ENCODE measurements around the gene SARS1.
"Not testable (repeated sequence)": the region's sequence is repeated elsewhere in the genome, so short reads cannot be mapped to it uniquely, and the experiment has no call there.

SARS1 gene

GRCh38 chr1:109279615-109280278 is 66.0 kb downstream of the SARS1 start:
- DNase-seq, result no peak

DNA sequence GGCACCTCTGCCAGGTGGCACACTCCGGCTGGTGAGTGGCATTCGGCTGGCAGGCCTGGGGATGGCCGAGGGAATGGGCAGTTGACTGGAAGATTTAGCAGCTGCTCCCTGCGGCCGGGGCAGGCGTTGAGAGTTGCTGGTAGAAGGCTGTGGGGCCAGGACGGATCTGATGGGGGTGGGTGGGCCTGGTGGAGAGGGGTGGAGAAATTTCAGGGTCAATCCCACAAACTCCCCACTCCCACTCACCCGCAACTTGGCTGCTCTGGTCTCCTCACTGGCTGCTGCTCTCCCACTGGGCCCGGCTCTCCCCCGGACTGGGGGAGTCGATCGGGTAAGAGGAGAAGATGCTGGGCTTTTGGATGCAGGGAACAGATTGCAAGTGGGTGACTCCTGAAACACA is 67.1 kb downstream of the SARS1 start:
- DNase-seq, result no peak

- peak in 1 of 2 donors; percentile 13 for DNase-seq
Observed at GRCh38 chr1:109281680-109282496, 68.2 kb downstream of the SARS1 start.

GRCh38 chr1:109282497-109282951 is 68.8 kb downstream of the SARS1 start:
- no peak for DNase-seq

DNA sequence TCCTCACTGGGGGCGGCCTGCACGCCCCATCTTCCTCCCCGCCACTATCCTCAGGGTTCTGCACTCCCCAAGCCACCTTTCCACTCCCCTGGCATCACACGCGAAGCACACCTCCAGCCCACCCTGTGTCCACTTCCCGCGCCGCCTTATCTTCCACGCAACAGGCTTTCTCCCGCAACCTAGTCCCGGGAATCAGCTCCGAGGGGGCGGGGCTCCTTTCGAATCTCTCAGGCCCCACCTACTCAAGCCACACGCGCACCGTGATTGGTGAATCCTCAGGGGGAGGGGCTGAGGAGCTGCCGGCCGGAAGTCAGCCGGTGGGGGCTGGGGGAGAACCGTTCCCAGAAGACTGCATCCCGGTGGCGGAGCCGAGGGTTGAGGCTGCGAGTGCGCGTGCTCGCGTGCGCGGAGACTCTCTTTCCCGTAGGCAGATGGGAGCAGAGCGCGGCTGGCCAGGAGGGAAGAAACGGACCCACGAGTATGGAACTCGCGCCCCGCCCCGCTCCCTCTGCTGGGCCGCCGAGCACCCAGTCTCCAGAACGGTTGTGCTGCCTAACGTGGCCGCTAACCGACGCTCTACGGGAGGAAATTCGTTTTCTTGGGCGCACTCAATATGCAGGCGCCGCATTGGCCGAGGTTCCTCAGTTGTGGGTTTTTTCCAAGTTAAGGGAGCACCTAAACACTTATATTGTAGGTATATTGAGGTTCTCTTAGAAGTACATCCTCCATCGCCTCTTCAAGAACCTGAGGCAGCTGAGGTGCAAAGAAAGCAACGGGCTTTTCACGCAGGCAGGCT is 69.4 kb downstream of the SARS1 start, which contains the start of gene PSRC1:
Gene PSRC1, minus strand, starts transcription at position 194 of the 796 bp plus-strand sequence.
- peak; percentile 84 to 91 for DNase-seq

DNA sequence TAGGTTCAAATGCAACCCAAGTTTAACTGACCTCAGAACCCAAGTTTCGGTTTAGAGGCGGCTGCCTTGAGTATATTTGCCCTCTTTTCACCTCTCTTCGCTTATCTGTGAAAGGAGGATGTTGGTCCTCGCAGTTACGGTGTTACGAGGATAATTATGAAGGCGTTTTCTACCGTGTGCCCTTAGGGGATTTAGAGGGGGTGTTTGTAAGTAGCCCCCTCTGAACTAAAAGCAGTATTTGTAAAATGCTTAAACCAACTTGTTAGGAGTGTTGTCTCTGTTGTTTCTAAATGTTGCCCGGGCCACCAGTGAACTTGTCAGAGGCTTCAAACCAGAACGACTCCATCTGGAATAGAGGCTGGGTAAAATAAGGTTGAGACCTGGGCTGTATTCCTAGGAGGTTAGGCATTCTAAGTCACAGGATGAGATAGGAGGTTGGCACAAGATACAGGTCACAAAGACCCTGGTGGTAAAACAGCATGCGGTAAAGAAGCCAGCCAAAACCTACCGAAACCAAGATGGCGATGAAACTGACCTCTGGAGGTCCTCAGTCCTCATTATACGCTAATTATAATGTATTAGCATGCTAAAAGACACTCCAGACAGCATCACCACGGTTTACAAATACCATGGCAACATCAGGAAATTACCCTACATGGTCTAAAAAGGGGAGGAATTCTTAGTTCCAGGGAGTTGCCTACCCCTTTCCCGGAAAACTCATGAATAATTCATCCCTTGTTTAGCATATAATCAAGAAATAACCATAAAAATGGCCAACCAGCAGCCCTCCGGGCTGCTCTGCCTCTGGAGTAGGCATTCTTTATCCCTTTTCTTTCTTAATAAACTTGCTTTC is 70.3 kb downstream of the SARS1 start:
- DNase-seq, result no peak

DNA sequence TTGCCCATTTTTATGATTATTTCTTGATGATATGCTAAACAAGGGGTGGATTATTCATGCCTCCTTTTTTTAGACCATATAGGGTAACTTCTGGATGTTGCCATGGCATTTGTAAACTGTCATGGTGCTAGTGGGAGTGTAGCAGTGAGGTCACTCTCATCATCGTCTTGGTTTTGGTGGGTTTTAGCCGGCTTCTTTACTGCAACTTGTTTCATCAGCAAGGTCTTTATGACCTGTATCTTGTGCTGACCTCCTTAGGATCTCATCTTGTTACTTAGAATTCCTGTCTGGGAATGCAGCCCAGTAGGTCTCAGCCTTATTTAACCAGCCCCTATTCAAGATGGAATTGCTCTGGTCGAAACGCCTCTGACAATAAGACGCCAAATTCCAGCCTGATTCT is 73.0 kb downstream of the SARS1 start:
- not testable (repeated sequence) for DNase-seq

Measured in CD4-positive, alpha-beta T cell treated with Interferon alpha-2 for 1 hour (primary cell).